NT2/D1 (cell line): ENCODE results near the gene SLC1A2.

Experiments used
- SUZ12 ChIP-seq: IDR thresholded peaks from 2 replicates; pipeline ENCODE4 v1.6.1; 2011; ENCODE audit not compliant: insufficient read length, insufficient read depth; ENCODE audit errors: extremely low read depth
- ZNF274 ChIP-seq: IDR thresholded peaks from 2 replicates; pipeline ENCODE4 v1.6.1; 2011; ENCODE audit warnings: mild to moderate bottlenecking, low read depth, low read length

DNA sequence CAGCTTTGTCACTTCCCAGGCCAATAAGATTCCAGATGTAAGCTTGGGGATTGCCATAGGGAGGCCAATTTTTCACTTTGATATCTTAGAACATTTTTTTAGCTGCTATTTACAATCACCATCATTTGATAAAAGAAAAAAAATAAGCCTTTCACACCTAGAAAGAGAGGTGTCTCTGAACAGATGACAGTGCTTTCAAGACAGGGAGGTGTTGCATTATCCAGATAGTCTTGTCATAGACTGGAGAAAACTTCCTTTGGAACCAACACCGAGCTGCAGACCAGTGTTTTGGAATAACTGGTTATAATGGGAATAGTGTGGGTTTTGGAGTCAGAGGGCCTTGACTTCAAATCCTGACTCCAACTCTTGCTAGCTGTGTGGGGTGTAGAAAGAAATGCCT is 101.0 kb downstream of the SLC1A2 start:
- no peak for TF ChIP-seq SUZ12
- TF ChIP-seq ZNF274 = no peak
